Activated T-cell treated with anti-CD3 and anti-CD28 coated beads, Interleukin-2, amount 50 U/mL, for 4 hours (primary cell): ENCODE measurements around the gene DUS1L. TPM values are rescaled to one million over a fixed set of nuclear protein-coding genes. Genes with fewer than 3 reads are reported as not detected.

ENCODE experiments used
- ATAC-seq, 2 donors: fragments of 200-7000 bp; cut with Tn5 transposase; one replicate each; pipeline ENCODE4 v1.10.0; 2021
- DNase-seq: peaks from one replicate; pipeline ENCODE4 v3.0.0-alpha.2; 2020
- H3K27me3 Mint-ChIP-seq: one replicate; pipeline ENCODE4 v1.8.0; 2021; ENCODE audit warnings: low read depth, mixed read lengths
- H3K36me3 Mint-ChIP-seq: one replicate; pipeline ENCODE4 v1.8.0; 2022; ENCODE audit warnings: mixed read lengths; ENCODE audit not compliant: insufficient read depth
- H3K4me1 Mint-ChIP-seq: one replicate; pipeline ENCODE4 v1.8.0; 2021; ENCODE audit warnings: low read depth, mixed read lengths
- H3K4me3 Mint-ChIP-seq: one replicate; pipeline ENCODE4 v1.8.0; 2021; ENCODE audit warnings: mild to moderate bottlenecking, moderate library complexity, mixed read lengths
- H3K9me3 Mint-ChIP-seq: one replicate; pipeline ENCODE4 v1.8.0; 2021; ENCODE audit warnings: mixed read lengths
- total RNA-seq, 3 donors: library from RNA; stranded (reverse); gene quantifications; one replicate each; pipeline ENCODE4 v1.2.1, GENCODE V29; 2021

Gene DUS1L
- total RNA-seq, 3 donors from 2014 or later = 323 to 369 (median 326) TPM

DNA sequence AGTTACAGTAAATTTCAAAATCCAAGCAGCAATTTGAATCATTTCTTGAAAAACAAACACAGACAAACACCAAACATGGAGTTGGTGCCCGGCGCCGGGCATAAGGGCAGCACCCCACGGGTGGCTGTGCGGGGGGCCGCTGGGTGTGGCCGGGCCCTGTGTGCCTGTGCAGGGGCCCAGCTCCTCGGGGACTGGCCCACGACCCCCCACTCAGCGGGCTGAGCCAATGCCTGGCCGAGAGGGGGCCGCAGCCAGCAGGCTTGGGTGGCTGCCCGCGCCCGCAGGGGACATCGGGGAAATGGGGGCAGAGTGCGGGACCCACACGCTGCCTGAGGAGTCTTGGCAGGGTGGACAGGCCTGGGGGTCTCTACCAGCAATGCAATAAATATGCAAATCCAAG is 12.8 kb upstream of the DUS1L start:
- Mint-ChIP-seq H3K27me3 (no peaks in the 10 kb centered on the region), H3K4me3 (no peak overlapping the region), H3K9me3 (no peaks in the 10 kb centered on the region), H3K36me3 (peaks cover 2% of the 10 kb centered on the region), H3K4me1 (no peaks in the 10 kb centered on the region)
- ATAC-seq (no peak), DNase-seq (no peak)

- Mint-ChIP-seq H3K4me3 (no peak overlapping the region), H3K36me3 (peaks cover 2% of the 10 kb centered on the region), H3K27me3 (no peaks in the 10 kb centered on the region), H3K4me1 (no peaks in the 10 kb centered on the region), H3K9me3 (no peaks in the 10 kb centered on the region)
- DNase-seq (no peak), ATAC-seq (no peak)
These were observed 12.2 kb upstream of the DUS1L start for GRCh38 chr17:82077617-82078358.

- peaks cover 2% of the 10 kb centered on the region for H3K36me3 Mint-ChIP-seq
- ATAC-seq (peak in 1 of 2 donors; percentile 14), DNase-seq (no peak)
- H3K4me3 Mint-ChIP-seq = no peak overlapping the region
- H3K27me3 Mint-ChIP-seq = no peaks in the 10 kb centered on the region
- no peaks in the 10 kb centered on the region for H3K4me1 Mint-ChIP-seq
- H3K9me3 Mint-ChIP-seq = no peaks in the 10 kb centered on the region
These were observed 11.4 kb upstream of the DUS1L start for GRCh38 chr17:82076785-82077591.

DNA sequence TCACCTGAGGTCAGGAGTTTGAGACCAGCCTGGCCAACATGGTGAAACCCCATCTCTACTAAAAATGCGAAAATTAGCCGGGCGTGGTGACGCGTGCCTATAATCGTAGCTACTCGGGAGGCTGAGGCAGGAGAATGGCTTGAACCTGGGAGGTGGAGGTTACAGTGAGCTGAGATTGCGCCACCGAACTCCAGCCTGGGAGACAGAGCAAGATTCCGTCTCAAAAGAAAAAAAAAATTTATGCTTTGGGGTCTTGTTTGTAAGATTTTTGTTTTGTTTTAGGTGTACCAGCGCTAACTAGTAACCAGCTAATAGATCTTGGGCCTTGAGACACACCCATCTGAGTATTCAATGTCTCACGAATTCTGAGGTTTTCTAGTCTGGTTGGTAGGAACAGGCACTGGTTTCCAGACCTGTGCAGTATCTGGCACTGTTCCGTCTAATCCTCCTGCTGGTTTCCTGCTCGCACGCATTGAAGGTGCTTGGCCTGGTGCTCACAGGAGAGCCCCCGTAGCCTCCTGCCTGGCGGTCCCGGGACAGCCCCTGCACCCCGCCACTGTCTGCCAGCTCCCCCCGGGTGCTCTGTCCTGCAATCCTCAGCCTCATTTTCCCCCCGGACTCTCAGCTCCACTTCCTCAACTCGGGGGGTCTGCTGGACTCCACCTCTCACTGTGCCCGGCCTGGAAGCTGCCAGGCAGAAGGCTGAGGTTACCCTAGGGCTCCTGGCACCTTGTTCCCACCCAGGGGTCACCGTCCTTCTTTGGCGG is 10.6 kb upstream of the DUS1L start:
- no peaks in the 10 kb centered on the region for H3K4me1 Mint-ChIP-seq
- ATAC-seq = peak in 1 of 2 donors; percentile 20
- DNase-seq = no peak
- no peaks in the 10 kb centered on the region for H3K27me3 Mint-ChIP-seq
- no peaks in the 10 kb centered on the region for H3K9me3 Mint-ChIP-seq
- peaks cover 2% of the 10 kb centered on the region for H3K36me3 Mint-ChIP-seq
- H3K4me3 Mint-ChIP-seq = no peak overlapping the region

- Mint-ChIP-seq H3K36me3 (peaks cover 2% of the 10 kb centered on the region), H3K4me3 (no peak overlapping the region), H3K27me3 (no peaks in the 10 kb centered on the region), H3K9me3 (no peaks in the 10 kb centered on the region), H3K4me1 (no peaks in the 10 kb centered on the region)
- ATAC-seq = no peak
- no peak for DNase-seq
These were observed 7.8 kb upstream of the DUS1L start for GRCh38 chr17:82073446-82073845.

GRCh38 chr17:82072827-82073226 is 7.2 kb upstream of the DUS1L start:
- Mint-ChIP-seq H3K9me3 (no peaks in the 10 kb centered on the region), H3K4me3 (no peak overlapping the region), H3K4me1 (no peaks in the 10 kb centered on the region), H3K27me3 (no peaks in the 10 kb centered on the region), H3K36me3 (no peaks in the 10 kb centered on the region)
- ATAC-seq = no peak
- no peak for DNase-seq

DNA sequence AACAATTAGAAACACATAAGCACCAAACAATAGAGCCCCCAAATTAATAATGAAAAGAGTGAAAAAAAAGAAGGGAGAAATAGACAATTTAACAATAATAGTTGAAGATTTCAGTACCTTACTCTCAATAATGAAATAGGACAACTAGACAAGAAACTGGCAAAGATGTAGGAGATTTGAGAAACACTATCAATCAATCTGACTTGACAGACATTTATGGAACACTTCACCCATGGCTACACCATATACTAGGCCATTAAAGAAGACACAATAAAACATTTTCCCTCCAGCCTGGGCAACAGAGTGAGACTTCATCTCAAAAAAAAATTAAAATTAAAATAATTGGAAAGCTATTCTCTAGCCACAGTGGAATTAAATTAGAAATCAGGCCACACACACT is 5.0 kb upstream of the DUS1L start:
- Mint-ChIP-seq H3K36me3 (no peaks in the 10 kb centered on the region), H3K9me3 (no peaks in the 10 kb centered on the region), H3K27me3 (no peaks in the 10 kb centered on the region), H3K4me1 (peaks cover 6% of the 10 kb centered on the region), H3K4me3 (no peak overlapping the region)
- ATAC-seq (no peak), DNase-seq (no peak)

DNA sequence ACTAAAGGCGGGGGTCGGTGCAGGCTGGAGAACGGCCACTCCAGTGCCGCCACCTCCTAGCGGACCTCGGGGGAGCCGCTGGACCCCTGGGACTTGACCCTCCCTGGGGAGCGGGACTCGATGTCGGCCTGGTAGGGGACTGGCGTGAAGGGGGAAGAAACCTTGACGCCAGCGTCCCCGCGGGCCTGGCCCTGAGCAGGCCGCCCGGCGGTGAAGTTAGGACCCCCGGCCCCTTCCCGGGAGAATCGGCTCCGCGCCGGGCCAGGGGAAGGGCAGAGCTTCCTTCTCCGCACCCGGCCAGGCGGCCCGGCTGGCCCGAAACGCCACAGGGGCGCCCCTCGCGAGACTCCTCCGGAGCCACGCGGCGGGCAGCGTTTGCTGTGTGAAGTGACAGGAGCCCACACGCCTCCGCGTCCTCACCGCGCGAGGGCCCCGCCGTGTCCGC is 389 bp downstream of the DUS1L start:
- H3K36me3 Mint-ChIP-seq = peaks cover 1% of the 10 kb centered on the region
- ATAC-seq = peak; percentile 65 to 69
- H3K4me3 Mint-ChIP-seq = peak overlapping the region; percentile 80
- no peaks in the 10 kb centered on the region for H3K27me3 Mint-ChIP-seq
- DNase-seq = peak; percentile 37
- H3K9me3 Mint-ChIP-seq = no peaks in the 10 kb centered on the region
- H3K4me1 Mint-ChIP-seq = peaks cover 13% of the 10 kb centered on the region

DNA sequence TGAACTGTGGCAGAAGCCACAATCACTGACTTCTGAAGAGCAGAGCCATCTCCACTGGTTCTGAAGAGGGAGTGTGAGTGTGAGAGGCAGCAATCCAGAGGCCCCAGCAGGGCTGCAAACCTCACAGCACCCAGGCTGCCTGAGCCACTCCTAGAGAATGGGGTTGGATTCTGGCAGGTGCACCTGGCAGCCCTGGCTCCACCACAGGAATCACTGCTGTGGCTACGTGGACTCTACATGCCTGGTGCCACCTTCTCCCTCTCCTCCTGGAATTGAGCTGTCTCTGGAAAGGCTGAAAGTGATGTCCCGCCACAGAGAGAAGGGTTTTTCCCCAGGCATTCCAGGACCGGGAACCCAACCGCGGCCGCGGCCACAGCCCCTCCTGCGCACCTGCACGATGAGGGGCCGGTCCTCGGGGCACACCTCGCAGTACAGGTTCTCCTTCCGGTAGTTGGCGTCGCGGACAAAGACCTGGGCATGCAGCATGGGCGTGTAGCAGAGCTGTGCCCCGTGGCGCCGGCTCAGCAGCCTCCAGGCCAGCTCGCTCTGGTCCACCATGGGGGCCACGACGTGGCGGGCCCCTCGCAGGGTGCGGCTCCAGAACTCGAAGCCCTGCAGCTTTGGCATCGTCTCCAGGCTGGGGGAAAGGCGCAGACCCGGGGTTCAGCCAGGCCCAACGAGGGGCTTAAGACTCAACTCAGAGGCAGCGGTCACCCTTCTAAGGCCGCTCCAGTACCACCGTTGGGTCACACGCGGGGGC is 991 bp downstream of the DUS1L start:
- no peak for DNase-seq
- peaks cover 13% of the 10 kb centered on the region for H3K4me1 Mint-ChIP-seq

DNA sequence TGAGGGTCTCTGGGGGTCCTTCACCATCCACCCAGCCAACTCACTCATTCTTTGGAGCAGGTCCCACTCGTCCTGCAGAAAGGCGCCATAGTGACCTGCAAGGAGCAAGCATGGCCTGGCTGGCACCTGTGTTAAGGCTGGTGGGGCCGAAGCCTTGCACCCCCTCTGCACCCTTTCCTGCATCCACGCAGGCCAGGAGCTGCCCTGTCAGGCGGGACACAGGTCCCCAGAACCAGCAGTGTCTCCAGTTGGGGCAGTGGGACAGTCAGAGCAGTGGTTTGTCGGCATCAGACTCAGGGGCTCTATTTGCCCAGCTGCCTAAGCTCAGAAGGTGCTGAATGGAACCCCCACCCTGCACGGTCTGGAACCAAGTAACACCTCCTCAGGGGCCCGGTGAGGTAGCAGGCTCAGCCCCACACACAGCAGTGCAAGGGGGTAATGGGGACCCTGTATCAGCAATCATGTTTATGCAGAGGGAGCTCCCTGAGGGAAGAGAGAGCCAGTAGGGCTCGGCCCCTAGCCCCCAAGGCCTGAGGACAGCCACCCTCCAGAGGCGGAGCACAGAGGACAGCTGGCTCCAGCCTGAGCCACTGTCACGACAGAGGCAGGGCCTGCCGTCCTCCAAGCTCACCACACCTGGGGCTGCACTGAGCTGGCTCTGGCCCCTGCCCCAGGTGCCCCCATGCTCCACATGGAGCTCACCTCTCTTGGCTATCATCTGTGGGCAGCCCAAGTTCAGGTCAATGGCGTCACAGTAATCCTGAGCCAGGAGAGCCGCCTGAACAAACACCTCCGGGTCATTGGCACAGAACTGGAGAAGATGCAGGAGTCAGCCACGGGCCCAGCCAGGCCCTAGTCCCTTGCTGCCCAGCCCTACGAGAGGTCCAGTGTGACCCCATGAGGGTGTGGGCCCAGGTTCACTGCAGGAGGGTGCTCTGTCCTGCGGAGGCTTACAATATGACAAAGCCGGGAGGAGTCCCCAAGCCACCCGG is 1.9 kb downstream of the DUS1L start:
- Mint-ChIP-seq H3K36me3 (peaks cover 4% of the 10 kb centered on the region), H3K4me3 (peak overlapping the region; percentile 80), H3K4me1 (peaks cover 13% of the 10 kb centered on the region), H3K27me3 (no peaks in the 10 kb centered on the region), H3K9me3 (no peaks in the 10 kb centered on the region)
- no peak for ATAC-seq
- DNase-seq = no peak

More for the DNA sequence above, 991 bp downstream of the DUS1L start:
- peak overlapping the region; percentile 80 for H3K4me3 Mint-ChIP-seq
- no peaks in the 10 kb centered on the region for H3K9me3 Mint-ChIP-seq
- H3K36me3 Mint-ChIP-seq = peaks cover 4% of the 10 kb centered on the region
- H3K27me3 Mint-ChIP-seq = no peaks in the 10 kb centered on the region
- ATAC-seq = no peak

- DNase-seq (no peak), ATAC-seq (no peak)
- no peaks in the 10 kb centered on the region for H3K9me3 Mint-ChIP-seq
- H3K27me3 Mint-ChIP-seq = no peaks in the 10 kb centered on the region
- H3K4me3 Mint-ChIP-seq = no peak overlapping the region
- H3K4me1 Mint-ChIP-seq = peaks cover 13% of the 10 kb centered on the region
- peaks cover 4% of the 10 kb centered on the region for H3K36me3 Mint-ChIP-seq
These were observed 2.6 kb downstream of the DUS1L start for GRCh38 chr17:82062984-82063368.

- DNase-seq = no peak
- peaks cover 7% of the 10 kb centered on the region for H3K36me3 Mint-ChIP-seq
- H3K4me1 Mint-ChIP-seq = peaks cover 13% of the 10 kb centered on the region
- H3K4me3 Mint-ChIP-seq = no peak overlapping the region
- no peaks in the 10 kb centered on the region for H3K27me3 Mint-ChIP-seq
- no peak for ATAC-seq
- H3K9me3 Mint-ChIP-seq = no peaks in the 10 kb centered on the region
These were observed 3.3 kb downstream of the DUS1L start for GRCh38 chr17:82062076-82062983.
